Stimulated activated CD4-positive, alpha-beta T cell treated with anti-CD3 and anti-CD28 coated beads, TNF-alpha, amount 100 ng/mL, for 4 hours (primary cell): Measurements from ENCODE around the gene SKAP1.

Experiments
- DNase-seq, 3 experiments: peaks; one replicate each; pipeline ENCODE4 v3.0.0-alpha.2; 2020; ENCODE audit warnings: low read depth in 3 of 3

SKAP1 gene

DNA sequence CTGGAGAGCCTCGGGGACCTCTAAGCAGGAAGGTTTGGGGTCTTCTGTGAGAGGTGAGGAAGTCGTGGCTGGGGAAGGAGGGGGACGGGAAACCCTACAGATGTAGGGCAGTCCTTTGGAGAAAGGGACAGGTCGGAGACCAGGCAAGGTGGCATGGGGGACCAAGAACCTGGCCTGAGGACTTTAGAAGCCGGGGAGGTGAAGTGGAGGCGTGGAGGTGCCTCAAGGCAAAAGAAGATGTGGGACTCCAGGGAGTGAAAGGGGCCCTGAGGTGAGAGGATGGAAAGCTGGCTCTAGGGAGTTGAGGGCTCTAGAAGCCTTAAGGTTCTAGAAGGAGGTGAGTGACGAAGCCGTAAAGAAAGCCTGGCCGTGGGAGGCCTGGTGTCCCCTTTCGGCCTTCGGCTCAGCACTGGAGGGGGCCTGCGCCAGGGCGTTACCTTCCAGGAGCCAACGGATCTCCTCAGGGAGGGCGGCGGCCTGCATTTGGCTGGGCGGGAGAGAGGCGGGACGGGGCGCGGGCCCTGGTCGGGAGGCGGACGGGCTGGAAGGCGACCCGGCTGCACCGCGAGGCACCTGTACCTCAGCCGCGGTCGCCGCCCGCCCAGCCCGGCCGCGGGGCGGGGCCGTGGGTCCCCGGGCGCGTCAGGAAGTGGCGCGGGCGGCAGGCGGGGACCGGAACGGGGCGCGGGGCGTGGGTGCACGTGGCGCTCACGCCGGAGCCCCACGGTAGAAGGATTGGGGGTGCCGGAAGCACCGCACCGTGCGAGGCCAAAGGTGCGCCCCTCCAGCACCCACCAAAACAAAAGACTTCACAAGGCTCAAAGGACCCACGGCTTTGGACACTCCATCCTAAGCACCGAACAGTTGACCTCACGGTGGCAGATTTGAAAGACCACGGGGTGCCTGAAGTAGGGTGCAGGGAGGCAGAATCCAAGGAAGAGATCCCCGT is at the start of gene SKAP1:
Gene SKAP1, minus strand, starts transcription at position 577 of the 949 bp plus-strand sequence.
- DNase-seq = peak; percentile 47 to 58 (median 54)

- DNase-seq = no peak
Observed at GRCh38 chr17:48479014-48479402, 49.0 kb upstream of the SKAP1 start.

DNA sequence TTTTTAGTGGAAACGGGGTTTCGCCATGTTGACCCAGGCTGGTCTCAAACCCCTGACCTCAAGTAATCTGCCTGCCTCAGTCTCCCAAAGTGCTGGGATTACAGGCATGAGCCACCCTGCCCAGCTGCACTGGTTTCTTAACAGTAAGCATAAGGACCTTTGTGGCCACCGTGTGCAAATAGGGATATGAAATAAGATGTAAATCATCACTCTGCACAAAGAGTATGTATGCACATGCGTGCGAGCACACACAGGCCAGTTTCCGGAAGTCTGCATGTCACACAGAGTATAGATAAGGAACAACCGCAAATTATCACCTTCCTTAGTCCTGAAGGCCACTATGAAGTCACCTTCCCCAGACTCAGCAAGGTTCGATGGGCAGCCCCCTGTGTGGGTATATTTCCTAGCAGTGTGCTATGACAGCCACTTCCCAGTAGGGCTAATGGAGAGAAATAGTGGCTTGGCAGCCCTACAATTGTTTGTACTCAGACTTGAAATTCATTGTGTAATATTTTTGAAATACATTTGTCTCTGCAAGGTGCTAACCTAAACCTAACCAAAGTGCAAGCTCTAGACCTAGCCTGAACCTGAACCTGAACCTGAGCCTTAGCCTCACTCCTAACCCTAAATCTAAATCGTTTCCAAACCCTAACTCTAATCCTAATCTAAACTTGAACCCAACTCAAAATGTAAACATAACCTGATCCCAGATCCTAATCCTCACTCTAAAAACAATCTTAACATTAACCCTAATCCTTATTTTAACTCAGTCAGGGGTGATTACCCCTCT is 48.4 kb upstream of the SKAP1 start:
- DNase-seq = no peak

DNA sequence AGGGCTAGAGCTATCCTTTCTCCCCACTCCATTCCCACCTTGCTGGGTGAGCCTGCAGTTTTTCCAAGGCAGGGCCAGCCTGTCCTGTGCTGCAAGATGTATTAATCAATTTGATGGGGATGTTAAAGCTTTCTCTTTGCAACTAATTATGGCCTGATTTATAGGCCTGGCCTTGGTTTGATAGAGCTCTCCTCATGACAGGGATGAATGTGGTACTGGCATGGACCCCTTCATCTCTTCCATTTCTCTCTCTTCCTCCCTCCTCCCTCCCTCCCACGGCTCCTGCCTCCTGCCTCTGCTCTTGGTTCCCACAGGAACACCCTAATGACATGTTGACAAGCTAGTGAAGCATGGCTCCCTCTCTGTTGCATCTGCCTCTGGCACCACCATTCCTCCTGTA is 47.2 kb upstream of the SKAP1 start:
- no peak for DNase-seq

DNA sequence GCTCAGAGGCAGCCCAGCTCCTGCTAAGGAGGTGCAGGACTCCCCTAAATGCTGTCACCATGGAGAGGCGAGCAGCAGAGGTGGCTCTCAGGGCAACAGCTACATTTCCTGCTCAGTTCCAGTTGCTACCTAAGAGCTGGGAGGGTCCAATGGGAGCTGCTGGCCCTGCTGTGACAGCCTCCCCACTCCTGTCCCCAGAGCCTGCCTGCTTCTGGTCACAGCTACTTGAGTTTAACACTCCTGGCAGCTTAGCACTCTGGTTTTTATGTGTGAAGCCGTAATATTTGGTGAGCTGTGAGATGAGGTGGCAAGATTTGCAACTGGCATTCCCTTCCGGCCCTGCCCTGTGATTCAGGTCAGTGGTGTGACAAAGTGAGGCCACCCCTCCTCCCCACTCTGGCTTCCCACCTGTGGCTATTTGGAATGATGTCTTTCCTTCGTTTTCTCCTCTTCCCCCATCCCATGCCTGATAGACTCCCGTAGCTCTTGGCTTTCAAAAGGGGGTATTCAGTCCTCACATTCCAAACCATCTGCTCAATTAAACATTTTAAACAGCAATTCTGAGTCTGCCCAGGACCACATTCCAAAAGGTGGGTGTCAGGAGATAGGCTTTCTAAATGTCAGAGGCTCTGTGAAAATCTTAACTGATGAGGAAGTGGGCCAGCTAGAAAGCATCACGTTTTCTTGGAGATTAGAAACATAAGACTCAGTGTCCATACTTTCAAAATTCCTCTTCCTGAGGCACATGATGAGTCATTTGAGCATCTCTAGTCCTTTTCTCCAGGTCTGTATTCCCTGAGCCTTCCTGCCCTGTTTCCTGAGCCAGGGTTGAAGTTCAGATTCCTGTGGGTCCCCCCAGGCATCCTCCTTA is 42.6 kb upstream of the SKAP1 start:
- DNase-seq = no peak

DNA sequence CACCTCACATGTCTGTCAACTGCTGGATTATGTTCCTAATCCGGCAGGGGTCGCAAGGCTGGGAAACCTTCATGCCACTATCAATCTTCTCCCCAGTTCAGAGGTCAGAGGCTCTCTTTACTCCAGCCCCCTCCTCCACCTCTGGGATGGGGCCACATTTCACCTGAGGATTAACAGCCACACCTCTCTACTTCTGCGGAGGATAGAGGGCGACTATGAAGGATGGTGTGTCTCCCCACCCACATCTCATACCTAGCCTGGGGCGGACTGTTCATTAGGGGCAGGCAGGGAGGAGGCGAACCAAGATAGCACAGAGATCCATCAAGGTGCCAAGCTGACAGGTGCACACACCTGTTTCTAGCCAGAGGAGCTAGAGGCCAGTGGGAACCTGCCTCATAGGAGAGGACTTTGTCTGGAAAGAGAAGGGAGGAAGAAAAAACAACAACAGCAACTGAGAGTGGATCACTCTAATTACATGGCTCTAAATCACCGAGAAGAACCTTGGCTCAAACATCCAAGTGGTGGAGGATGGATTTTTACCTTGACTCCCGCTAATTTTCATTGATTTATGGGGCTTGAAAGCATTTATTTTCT is 41.9 kb upstream of the SKAP1 start:
- no peak for DNase-seq

DNA sequence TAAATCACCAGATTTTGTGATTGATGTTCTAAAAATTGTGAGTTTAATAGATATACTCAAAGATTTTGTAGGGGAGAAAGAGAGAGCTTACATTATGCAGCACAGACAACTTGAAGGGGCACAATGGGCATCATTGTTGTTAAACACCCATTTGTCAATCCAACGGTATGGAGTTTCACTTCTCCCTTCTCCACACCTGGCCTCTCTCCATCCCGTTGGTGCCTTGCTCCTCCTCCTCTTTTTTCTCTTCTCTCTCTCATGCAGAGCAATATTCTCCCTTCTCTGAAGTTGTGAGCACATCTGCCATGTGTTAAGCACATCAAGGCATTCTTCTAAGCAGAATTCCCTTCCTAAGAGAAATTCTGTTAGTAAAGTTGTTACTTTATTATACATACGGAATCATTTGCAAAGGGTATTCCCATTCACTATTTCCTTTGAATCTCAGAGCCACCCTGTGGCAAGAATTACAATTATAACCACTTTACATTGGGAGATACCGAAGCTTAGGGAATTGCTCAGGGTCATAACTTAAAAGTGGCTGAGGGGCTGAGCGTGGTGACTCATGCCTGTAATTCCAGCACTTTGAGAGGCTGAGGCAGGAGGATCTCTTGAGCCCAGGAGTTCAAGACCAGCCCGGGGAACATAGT is 40.5 kb upstream of the SKAP1 start:
- no peak for DNase-seq

DNA sequence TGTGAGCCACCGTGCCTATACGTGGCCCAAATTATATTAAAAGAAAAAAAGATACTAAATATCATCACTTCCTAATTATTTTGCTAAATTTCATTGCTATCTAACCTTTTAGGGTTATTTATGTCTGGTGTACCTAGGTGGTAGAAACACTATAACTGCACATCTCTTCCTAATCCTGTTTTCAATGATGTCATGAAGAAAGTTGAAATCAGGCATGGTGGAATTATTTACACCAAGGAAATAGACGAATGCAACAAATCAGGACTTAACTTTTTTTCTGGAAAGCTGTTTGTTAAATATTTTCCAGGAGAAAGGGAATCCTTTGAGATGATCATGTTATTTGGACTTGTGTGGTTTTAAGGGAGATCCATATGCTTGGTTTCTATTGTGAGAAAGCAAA is 39.2 kb upstream of the SKAP1 start:
- DNase-seq = no peak

- no peak for DNase-seq
Observed at GRCh38 chr17:48468299-48468698, 38.3 kb upstream of the SKAP1 start.

GRCh38 chr17:48465884-48466283 is 35.9 kb upstream of the SKAP1 start:
- no peak for DNase-seq

- DNase-seq = no peak
Observed at GRCh38 chr17:48463526-48463925, 33.5 kb upstream of the SKAP1 start.

DNA sequence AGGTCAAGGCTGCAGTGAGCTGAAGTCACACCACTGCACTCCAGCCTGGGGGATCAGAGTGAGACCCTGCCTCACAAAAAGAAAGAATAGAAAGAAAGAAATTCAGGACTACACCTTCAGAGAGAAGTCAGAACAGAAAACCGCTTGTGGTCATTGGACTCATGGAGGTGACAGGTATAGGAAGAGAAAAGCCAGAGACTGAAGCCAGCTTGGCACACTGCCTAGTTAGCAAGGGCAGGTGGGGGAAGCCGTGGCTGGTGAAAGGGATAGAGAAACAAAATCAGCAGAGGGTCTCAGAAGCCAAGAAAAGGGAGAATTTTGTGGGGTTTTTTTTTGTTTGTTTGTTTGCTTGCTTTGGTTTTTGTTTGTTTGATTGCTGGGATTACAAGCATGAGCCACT is 32.9 kb upstream of the SKAP1 start:
- no peak for DNase-seq

DNA sequence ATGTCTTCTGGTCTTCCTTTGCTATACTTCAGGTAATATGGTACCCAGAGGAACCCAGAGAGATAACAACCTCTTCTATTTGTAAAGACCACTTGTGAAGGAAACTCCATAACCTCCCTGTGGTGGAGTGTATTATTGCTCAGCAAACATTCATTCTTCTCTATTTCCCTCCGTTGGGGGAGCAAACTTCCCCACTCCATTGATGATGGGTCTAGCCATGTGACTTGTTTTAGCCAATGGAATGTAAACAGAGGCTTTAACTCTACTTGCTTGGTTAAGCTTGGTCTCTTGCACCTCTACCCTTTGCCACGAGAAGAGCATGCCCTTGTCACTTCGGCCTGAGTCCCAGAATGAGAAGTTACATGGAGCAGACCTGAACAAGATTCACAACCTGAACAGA is 30.0 kb upstream of the SKAP1 start:
- DNase-seq = no peak

GRCh38 chr17:48459070-48459844 is 29.2 kb upstream of the SKAP1 start:
- DNase-seq = no peak

DNA sequence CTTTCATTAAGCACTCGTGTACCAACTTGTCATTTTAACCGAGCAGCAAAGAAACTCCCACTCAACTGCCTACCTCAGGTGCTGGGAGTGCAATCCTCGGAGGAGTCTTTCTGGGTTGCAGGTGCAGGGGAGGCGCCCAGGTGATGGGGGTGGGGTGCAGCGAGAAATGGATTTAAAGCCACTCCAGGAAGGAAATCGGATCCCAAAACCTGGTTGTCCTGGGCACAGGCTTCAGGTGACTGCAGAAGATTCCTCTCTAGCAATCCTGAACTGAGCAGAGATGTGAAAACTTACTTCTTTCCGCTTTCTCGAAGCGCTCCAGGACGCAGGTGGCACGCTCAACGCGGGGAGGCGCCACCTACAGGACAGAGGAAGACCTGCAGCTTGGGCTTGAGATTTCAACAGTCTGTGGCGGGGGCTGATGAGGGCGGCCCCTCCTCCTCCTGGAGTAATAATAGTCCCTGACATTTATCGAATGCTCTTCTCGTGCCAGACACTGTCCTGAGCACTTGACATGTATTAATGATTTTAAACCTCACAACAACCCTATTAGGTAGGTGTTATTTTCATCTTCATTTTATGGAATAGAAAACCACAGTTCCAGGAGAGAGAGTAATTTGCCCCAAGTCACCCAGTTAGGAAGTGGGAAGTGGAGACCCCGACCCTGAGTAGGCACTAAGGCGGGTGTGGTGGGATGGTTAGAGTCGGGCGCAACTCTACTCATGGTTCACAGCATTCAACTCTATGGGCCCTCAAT is 27.2 kb upstream of the SKAP1 start:
- DNase-seq = peak; percentile 44 to 63 (median 58)

DNA sequence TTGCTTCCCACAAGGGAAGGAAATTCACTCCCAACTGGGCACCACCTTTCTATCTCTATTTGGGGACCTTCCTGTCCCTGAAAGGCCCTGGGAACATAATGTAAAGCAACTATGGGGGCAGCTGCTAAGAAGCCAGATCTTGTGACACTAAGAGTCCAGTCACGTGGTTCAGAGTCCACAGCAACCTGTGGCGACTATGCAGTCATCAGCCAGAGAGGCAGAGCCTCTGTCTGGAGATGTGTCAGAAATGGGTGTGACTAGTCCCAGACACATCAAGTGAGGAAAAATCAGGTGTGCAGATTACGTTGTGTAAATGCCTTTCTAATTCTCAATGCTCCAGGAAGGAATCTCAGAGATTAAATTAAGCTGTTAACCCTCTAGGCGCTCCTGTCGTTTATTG is 26.6 kb upstream of the SKAP1 start:
- DNase-seq = no peak

DNA sequence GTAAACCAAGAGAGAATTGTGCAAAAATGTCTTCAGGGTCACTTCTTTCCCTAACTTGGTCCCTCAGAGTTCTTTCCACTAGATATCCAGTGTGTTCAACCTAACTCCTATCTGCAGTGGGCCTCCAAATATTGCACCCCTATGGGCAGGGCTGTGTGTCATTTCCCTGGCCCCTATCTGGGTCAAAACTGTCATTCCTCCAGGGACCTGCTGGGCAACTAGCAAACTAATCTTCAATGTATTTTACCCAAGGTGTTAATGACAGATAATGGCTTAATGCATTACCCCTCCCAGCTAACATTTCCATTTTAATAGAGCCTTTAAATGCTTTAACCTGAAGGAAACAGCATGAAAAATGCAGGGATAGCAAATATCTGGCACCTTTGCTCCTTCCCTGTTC is 25.8 kb upstream of the SKAP1 start:
- DNase-seq = no peak

- no peak for DNase-seq
Observed at GRCh38 chr17:48453447-48453846, 23.4 kb upstream of the SKAP1 start.

- no peak for DNase-seq
Observed at GRCh38 chr17:48451489-48451888, 21.5 kb upstream of the SKAP1 start.
